ENCODE results near the gene GRB10.

GRCh38 chr7:50577569-50577968 is 205.1 kb downstream of the GRB10 start:
- TF ChIP-seq L3MBTL2 (conservative IDR thresholded peaks at IDR 0.05) (no peak), FOXM1 (IDR thresholded peaks at IDR 0.05; ENCODE audit: borderline replicate concordance) (no peak), NFRKB (IDR thresholded peaks at IDR 0.05) (no peak), FOXK2 (IDR thresholded peaks at IDR 0.05) (no peak), SUZ12 (IDR thresholded peaks at IDR 0.05) (no peak), LEF1 (IDR thresholded peaks at IDR 0.05; ENCODE audit: borderline replicate concordance) (no peak), SP1 (IDR thresholded peaks at IDR 0.05) (no peak)
